CD4-positive, alpha-beta T cell treated with Interleukin-6 at 100 ng/mL for 8 hours (primary cell): ENCODE measurements around the gene CRLF2.
"Not testable (repeated sequence)": the region's sequence is repeated elsewhere in the genome, so short reads cannot be mapped to it uniquely, and the experiment has no call there.

Source experiments
- DNase-seq: peaks from one replicate; pipeline ENCODE4 v3.0.0-alpha.2; 2020; ENCODE audit warnings: mixed read lengths, low spot score

CRLF2 gene, protein sequence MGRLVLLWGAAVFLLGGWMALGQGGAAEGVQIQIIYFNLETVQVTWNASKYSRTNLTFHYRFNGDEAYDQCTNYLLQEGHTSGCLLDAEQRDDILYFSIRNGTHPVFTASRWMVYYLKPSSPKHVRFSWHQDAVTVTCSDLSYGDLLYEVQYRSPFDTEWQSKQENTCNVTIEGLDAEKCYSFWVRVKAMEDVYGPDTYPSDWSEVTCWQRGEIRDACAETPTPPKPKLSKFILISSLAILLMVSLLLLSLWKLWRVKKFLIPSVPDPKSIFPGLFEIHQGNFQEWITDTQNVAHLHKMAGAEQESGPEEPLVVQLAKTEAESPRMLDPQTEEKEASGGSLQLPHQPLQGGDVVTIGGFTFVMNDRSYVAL

DNA sequence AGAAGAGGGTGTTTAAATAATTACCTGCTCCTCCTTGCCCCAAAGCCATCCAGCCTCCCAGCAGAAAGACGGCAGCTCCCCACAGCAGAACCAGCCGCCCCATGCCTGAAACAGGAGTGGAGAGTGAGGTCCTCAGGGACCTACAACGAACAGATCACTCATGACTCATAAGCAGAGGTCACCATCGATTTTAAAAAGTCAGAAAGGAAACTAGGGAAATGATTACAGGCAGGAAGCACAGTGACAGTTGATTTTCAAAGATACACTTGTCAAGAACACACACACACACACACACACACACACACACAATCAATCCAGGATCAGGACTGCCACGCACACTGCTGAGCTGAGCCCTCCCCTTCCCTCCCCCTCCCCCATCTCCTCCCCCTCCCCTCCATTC, at the start of gene CRLF2:
TSS of gene CRLF2 (minus strand) at position 118 of the 400 bp plus-strand sequence. CDS start at position 103, 15 bp downstream.
- peak; percentile 46 for DNase-seq

DNA sequence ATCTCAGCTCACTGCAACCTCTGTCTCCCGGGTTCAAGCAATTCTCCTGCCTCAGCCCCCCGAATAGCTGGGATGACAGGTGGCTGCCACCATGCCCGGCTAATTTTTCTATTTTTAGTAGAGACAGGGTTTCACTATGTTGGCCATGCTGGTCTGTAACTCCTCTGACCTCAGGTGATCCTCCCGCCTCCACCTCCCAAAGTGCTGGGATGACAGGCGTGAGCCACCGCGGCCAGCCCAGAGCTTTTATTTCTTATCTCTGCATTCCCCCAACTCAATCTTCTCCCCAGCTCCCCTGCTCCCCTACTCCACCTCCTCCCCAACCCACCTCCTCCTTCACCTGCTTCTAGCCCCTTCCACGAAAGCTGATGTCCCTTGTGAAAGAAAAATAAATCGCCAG, 49.3 kb upstream of the CRLF2 start:
- not testable (repeated sequence) for DNase-seq

DNA sequence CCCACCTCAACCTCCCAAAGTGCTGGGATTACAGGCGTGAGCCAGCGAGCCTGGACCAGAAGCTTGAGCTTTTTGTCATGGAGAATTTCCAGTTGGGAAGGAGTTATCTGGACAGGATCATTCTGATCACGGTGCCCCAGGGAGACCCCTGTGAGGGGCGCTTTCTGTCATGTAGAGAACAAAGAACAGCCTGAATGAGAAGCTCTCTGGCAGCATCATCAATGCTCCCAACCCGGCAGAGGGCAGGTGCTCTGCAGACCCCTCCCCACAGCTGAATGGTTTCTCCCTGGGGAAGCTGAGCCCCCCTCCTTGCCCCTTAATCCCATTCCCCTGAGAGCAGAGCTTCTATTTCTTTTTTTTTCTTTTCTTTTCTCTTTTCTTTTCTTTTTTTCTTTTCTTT, 48.8 kb upstream of the CRLF2 start:
- DNase-seq, result no peak

DNA sequence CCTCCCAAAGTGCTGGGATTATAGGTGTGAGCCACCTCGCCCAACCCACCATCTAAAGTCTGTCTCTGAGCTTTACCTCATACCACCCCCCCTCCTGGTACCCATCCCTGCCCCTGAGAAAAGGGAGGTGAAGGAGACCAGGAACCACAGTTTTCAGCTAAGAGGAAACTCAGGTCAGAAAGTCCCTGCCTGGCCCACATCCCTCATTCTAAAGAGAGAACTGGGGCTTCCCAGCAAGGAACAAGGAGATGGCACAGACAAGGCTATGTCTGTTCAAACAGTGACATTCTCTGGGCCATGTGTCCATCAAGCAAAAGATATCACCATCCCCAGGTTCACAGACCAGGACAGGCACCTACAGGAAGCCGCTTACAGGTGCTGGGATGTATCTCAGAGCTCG, 40.4 kb upstream of the CRLF2 start:
- no peak for DNase-seq

DNA sequence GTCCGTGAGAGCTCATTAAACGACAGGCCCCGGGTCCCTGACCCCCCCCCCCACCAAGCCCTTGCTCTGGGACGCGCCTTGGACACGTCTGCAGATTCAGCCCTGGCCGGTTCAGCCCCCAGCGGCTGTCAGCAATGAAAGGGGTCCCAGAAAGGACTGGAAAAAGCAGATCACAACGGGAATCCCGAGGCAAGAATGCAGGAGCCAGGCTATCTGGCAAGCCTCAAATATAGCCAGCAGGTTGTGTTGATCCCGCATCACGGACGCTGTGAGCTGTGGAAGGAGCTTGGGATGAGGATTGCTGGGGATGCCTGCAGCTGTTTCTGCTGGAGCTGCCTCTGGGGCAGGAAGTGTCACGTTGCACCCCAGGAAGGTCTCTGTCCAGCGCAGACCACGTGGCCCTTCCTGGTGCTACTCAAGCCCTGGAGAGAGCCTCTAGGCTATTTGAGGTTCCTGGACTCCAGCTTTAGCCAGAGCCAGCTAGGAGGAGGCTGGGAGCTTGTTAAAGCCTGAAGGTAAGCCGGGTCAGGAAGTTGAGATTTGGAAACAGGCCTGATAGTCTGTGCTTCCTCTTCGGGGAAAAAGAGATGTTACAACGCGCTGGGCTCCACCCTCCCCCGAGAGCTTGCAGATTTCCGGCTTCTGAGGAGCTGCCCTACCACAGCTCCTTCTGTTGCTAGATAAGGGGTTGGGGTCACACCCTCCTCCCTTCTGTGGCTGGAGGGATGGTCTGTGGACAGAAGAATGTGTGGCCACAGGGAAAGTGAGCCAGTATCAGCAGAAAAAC, 36.8 kb upstream of the CRLF2 start:
- peak; percentile 73 for DNase-seq

DNA sequence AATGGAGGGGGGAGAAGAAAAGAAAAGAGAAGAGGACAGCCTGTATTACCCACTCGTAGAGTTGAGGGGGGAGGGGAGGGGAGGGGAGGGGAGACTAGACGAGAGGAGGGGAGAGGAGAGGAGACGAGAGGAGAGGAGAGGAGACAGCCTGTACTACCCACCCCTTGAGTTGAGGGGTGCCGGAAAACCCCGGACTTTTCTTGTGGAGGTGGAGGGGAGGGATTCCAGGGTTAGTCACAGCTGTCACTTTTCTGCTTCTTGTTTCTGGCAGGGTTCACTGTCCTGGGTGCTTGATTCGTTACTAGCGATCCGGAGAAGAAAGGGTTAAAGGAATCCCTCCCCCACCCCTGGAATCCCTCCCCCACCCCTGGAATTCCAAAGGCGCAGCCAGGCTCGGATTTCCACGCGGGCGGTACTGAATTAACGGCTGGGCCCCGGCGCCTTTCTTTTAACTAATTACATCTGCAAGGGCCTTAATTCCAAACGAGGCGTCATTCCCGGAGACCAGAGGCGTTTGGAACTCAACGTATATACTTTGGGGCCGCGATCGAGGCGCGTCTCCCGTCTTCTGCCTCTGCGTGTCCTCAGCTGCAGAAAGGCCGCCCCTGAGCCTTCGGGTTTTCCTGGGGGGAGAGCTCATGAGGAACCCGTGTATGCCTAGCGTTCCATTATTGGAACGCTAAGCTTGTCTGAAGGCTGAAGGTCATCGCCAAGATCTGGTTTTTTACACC, 36.0 kb upstream of the CRLF2 start:
- DNase-seq, result peak; percentile 14

DNA sequence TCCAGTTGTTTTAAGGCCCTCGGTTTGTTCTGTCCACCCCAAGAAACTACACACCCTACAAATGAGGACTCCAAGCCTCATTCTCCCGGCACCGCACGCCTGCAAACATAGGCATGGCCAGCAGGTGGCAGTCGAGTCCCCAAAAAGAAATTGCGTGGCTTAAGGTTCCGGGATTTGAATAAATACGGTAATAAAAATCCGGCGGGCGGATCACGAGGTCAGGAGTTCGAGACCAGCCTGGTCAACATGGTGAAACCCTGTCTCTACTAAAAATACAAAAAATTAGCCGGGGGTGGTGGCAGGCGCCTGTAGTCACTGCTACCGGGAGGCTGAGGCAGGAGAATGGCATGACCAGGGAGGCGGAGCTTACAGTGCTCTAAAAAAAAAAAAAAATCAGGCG, 34.4 kb upstream of the CRLF2 start:
- DNase-seq, result peak; percentile 74

DNA sequence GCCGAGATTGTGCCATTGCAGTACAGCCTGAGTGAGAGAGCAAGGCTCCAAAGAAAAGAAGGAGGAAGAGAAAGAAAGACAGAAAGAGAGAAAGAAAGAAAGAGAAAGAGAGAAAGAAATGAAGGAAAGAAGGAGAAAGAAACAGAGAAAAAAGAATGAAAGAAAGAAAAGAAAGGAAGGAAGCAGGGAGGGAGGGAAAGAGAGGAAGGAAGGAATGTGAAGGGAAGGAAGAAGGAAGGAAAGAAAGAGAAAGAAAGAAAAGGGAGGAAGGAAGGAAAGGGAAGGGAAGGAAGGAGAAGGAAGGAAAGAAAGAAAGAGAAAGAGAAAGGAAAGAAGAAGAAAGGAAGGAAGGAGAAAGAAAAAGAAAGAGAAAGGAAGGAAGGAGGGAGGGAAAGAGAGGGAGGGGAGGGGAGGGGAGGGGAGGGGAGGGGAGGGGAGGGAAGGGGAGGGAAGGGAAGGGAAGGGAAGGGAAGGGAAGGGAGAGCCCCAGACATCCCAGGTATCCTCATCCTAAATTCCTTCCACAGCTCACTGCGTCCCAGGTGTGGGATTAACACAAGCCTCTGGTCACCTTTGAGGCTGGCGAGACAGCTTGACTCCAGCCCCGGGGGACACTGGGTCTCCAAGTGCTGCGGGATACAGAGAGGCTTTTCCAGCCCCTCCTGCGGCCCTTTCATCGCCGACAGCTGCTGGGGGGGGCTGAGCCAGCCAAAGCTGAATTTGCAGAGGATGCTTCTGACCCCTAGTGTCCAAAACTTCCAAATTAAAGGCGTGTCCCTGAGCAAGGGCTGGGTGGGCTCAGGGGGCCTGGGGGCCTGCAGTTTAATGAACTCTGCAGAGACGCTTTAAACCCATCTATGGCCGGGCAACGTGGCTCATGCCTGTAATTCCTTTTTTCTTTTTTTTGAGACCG, 32.0 kb upstream of the CRLF2 start:
- no peak for DNase-seq

DNA sequence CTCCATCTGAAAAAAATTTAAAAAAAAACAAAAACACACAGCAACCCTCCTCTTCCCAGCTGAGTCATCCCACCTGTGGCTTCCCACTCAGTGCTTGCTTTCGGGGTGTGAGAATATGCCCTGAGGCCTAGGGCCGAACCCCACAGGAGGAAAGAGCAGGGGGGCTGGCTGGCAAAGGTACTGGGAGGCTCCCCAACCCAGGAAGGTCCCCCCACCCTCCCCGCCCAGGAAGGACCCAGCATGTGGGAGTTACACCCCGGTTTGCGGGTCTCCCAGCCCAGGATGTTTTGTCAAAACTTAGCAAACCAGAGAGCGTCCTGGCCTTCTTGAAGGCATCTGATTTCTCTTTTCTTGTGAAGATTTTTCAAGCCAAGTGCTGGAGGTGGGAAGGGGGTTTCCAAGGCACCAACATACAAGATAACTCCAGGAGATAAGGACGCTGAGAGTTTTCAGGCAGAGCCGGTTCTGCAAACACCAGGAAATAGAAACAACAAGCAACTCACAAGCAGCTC, 30.5 kb upstream of the CRLF2 start:
- DNase-seq, result peak; percentile 33

DNA sequence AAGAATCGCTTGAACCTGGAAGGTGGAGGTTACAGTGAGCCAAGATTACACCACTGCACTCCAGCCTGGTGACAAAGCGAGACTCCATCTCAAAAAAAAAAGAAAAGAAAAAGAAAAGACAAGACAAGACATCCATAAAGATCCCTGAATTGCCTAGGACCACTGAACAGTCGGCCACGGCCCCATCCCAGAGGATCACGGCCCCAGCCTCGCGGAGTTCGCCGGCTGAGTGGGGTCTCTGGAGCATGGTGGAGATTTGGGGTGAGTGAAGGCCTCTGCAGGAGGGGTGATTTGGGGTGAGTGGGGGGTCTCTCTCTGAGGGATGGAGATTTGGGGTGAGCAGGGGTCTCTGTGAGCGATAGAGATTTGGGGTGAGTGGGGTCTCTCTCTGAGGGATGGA, 28.1 kb upstream of the CRLF2 start:
- not testable (repeated sequence) for DNase-seq

DNA sequence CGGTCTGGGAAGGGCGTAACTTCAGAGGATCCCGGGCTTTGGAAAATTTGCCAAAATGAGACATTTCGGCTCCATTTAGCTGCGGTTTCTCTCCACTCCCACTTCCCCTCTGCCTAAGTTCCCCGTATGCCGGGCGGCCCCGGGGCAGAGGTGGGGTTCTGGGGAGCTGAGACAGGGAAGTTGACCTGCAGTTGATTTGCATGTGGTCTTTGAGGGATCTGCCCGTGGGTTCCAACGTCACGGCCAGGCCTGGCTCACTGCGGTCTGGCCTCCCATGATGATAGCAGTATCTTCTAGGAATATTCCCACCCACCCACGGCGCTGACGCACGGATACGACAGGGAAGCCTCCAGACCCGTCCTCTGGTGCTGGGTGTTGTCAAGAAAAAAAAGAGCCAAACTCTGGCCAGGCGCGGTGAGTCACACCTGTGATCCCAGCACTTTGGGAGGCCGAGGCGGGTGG, 27.3 kb upstream of the CRLF2 start:
- peak; percentile 20 for DNase-seq

DNA sequence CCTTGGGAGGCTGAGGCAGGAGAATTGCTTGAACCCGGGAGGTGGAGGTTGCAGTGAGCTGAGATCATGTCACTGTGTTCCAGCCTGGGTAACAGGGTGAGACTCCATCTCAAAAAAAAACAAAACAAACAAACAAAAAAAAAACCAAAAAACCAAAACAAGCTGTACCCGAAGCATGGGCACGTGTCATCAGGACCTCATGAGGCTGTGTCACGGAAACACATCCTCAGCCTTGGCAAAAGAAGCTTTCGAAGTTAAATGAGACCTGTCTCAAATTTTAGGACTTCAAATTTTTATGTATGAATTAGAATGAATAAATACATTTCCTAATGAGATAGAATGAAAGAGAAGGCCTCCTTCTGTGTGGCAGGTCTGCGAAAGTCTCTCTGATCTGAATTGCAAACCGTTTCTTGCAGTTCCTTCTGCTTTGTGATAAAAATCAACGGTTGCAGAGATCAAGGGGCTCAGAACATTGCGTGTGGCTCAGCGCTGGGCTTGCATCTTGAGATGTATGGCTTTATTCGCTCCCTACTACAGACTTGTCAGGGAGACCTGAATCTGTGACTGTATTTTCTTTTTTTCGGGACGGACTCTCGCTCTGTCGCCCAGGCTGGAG, 19.5 kb upstream of the CRLF2 start:
- DNase-seq, result peak; percentile 49

DNA sequence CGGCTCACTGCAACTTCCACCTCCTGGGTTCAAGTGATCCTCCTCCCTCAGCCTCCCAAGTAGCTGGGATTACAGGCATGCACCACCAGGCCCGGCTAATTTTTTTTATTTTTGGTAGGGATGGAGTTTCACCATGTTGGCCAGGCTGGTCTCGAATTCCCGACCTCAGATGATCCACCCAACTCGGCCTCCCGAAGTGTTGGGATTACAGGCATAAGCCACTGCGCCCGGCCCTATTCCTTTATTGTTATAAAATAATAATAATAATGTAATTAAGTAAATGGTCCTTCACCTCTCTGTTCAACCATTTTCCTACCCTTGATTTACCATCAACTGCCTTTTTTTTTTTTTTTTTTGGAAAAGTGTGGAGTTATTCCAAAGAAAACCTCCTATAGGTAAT, 15.7 kb upstream of the CRLF2 start:
- not testable (repeated sequence) for DNase-seq

DNA sequence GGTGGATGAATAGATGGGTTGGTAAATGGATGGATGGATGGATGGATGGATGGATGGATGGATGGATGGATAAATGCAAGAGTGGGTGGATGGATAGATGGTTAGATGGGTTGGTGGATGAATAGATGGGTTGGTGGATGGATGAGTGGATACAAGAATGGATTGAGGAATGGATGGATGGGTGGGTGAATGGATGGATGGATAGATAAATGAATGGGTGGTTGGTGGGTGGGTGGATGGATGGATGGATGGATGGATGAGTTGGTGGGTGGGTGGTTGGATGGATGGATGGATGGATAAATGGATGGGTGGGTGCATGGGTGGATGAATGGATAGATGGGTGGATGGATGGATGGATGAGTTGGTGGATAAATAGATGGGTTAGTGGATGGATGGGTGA, 13.8 kb upstream of the CRLF2 start:
- DNase-seq, result no peak

DNA sequence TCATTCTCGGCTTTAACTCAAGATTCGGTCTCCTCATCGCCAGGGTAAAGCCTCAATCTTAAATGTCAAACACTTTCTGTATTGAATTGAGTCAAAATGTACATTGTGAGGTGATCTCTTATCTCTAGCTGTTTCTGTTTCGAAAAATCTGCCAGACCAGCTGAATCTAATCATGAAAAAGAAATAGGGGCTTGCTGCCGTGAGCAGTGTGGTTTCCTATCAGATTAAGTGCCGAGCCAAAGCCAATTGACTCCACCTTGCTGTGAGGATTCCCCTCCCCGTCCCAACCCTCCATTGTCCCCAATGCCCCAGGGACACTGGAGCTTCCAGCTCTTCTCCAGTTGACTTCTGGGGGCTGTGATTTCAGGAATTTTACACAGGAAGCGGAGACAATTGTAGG, 12.5 kb upstream of the CRLF2 start:
- DNase-seq, result no peak

DNA sequence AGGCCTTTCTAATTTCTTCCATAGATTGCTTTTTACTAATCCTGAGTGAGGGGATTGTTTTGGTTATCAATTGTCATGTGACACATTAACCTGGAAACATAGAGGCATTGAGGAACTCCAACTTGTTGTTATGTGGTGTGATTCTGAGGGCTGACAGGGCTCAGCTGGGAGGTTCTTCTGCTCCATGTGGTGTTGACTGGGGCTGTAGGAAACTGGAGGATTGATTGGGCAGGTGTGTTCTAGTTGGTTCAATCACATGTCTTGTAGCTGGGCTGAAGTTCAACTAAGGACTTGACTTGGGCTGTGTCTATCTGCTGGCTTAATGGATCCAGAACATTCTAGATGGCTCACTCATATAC, 10.8 kb upstream of the CRLF2 start:
- DNase-seq, result no peak

DNA sequence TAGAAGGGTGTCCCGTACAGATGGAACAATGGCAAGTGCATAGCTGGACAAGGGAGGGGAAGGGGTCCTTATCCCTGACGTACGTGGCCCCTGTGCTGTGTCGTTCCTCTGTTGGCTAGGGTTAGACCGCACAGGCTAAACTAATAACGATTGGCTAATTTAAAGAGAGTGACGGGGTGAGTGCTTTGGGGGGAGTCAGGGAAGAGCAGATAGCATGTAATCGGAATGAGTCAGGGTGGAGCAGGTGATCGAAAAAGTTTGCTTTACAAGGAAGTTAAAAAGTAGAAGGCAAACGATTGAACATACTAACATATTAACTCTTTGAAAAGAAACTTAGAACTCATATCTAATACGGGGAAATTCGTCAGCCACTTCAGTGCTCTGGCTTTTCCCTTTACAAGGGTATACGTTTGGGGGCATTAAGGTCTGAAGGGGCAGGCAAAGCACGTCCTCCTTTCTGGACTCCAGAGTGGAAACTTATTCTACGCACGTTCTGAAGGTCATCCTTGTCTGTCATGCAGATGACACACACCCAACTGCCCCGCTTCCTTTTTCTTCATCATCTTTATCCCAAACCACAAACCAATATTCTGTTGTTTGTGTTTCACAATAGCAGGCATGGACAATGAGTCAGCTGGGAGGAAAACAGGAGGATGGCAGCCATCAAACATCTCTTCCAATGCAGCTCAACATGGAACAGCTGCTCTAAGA, 10.2 kb upstream of the CRLF2 start:
- DNase-seq, result no peak

DNA sequence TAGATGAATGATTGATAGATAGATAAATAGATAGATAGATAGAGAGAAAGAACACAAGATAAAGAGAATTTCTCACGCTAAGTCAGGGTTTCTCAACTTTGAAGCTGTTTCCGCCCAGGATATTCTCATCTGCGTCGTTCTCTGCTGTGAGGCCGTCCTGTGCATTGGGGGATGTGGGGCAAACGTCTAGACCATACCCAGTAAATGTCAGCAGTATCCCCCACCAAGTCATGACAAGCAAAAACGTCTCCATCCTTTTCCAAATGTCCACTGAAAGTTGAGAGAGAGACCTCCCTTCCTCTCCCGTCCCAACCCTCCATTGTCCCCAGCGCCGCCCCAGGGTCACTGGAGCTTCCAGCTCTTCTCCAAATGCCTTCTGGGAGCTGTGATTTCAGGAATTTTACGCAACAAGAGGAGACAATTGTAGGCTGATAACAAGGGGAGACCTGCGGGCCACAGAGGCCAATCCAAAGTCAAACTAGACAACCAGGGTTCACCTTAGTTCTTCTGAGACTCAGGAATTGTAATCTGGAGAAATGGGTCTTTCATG, 8.9 kb upstream of the CRLF2 start:
- no peak for DNase-seq

DNA sequence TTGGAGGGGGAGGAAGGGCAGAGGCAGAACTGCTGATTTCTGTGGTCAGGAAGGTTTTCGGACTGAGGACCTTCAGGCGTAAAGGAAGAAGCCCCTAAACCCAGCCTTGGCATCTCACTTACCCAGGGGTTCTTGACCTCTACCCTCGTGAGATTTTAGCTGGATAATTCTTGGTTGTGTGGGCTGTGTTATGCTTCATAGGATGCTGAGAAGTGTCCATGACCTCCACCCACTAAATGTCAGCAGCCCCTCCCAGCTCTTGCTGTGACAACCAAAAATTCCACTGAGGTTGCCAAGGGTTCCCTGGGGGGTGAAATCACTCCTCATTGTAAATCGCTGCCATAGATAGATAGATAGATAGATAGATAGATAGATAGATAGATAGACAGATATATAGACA, 5.8 kb upstream of the CRLF2 start:
- DNase-seq, result no peak
